GM18520 (cell line): ENCODE results near the gene SDC1.
"Not testable (repeated sequence)": the region's sequence is repeated elsewhere in the genome, so short reads cannot be mapped to it uniquely, and the experiment has no call there.

Experiments used
- ATAC-seq: cut with Tn5 transposase; IDR thresholded peaks from one replicate; pipeline ENCODE4 v1.9.1; 2021; ENCODE audit not compliant: unreplicated experiment

The SDC1 gene, protein sequence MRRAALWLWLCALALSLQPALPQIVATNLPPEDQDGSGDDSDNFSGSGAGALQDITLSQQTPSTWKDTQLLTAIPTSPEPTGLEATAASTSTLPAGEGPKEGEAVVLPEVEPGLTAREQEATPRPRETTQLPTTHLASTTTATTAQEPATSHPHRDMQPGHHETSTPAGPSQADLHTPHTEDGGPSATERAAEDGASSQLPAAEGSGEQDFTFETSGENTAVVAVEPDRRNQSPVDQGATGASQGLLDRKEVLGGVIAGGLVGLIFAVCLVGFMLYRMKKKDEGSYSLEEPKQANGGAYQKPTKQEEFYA

DNA sequence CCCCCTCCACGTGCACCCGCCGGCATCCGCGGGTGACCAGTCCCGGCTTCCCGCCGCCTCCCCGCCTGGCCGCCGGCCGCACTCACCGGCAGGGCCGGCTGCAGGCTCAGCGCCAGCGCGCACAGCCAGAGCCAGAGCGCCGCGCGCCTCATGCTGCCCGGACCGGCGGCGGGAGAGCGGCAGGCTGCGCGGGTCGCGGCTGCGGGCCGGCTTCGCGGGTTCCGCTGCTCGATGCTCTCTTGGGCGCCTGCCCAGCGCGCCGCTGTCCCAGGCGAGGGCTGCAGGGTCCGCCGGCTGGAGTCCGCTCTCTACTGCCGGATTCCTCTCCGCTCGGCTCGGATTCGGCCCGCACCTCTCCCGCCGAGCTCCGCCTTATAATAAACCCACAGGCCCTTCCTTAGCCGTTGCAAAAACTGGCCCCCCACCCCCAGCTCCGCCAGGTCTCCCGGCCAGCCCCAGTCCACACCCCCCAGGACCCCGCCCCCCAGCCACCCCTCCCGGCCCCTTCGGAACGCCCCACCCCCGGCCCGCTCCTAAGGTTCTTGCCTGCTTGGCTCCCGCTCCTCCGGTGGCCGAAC is at the start of gene SDC1:
Gene SDC1 (minus strand): TSS at position 415 of the 578 bp plus-strand sequence. CDS start 263 bp downstream, at position 152.
- ATAC-seq, result no peak

DNA sequence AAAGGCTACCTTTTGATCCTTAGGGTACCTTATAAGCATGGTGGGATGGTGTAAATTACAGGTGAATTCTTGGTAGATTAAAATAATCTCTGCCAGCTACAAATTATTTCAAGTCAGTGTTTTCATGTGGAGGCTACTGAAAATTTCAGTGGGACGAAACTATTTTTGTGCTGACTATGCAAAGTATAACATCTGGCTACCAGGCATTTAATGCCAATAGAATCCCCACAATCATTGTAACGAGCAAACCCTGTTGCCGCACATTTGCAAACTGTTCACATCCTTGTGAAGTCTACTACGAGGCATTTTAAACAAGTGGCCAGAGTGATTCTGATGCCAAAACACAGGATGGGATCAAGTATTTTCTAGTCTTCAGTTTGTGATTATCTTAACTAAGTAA is 48.1 kb upstream of the SDC1 start:
- ATAC-seq, result no peak

DNA sequence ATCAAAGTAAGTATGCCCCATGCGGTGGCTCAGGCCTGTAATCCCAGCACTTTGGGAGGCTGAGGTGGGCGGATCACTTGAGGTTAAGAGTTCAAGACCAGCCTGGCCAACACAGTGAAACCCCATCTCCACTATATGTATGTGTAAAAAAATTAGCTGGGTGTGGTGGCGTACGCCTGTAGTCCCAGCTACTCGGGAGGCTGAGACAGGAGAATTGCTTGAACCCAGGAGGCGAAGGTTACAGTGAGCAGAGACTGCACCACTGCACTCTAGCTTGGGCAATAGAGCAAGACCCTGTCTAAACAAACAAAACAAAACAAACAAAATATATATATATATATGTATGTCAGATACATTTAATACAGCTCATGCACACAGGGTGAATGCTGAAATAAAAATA is 43.4 kb upstream of the SDC1 start:
- not testable (repeated sequence) for ATAC-seq

DNA sequence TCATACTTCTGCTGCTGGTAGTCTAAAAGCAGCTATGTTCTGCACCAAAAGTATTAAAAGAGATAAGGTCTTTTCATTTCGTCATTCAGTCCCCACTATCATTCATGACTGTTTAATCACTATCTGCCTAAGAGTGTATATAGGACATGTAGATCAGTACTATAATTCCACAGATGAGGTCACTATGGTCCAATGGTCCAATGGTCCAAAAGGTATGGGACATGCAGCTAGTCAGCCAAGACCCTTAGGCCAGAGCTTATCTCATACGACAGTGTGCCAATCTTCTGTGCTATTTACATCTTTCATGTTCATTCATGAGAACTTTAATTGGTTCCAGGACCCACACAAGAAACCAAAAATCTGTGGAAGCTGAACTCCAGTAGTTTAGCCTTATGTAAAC is 42.6 kb upstream of the SDC1 start:
- no peak for ATAC-seq

DNA sequence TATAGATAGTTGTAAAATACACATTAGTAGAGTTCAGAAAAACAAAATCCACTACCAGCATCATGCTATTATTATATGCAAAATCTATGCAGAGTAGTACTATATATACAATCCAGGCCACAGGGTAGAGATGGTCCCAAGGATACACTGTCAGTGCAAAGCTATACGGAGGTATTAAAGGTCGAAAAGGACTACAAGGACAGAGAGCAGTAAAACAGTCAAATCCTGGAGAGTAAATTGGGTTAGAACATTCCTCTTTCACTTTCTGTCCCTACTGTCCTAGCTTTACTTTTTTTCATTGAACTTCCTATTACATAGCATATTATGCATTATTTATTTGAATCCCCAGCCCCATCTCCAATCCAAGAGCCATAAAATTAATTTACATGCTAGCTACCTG is 39.7 kb upstream of the SDC1 start:
- no peak for ATAC-seq

DNA sequence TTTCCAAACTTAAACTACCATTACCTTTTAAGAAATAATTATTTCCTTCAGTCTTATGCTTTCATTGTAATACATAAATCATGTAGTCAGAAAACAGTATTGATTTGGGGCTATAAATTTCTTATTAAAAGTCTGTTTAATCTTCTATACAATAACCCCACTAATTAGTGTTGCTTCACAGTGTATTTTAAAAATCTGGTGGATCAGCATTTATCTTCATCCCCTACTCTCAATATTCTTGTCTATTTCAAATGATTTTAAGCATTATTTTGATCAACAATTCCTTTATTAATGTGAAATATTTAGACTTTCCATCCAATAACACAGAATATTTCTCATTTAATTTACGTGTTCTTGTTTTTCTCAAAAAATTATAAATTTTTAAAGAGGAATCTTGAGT is 32.5 kb upstream of the SDC1 start:
- no peak for ATAC-seq

DNA sequence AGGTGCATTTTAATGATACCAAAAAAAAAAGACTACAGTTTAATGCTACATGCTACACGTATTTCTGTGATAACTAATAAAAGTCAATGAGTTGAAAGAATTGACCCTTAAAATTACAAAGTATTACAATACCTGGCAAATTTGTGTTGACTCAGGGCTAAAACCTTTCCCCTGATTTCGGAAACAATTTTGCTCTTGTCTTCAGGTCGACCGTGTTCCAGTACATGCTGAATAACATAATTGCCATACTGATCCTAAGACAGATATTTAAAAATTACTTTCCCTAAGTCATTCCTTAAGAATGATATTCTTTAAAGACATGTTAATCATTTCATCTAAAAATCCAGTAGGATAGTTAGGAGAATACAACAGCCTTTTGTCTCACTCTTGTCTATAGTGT is 29.8 kb upstream of the SDC1 start:
- no peak for ATAC-seq

DNA sequence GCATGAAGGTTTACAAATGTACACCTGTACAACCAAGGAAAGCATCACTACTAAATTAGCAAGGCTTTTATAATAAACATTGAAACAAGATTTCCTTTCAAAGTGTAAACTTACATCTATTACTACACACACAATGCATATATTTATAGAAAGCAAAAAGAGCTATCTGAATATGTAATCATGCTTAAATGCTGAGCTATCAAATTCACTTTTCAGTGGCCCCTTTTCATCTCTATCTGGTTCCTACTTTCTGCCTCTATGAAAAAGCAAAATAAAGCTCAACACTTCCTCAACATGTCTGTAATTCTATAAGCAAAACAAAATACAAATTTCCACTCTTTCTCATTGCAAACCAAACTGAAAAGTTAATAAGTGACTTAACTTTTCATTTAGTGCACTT is 25.5 kb upstream of the SDC1 start:
- no peak for ATAC-seq

DNA sequence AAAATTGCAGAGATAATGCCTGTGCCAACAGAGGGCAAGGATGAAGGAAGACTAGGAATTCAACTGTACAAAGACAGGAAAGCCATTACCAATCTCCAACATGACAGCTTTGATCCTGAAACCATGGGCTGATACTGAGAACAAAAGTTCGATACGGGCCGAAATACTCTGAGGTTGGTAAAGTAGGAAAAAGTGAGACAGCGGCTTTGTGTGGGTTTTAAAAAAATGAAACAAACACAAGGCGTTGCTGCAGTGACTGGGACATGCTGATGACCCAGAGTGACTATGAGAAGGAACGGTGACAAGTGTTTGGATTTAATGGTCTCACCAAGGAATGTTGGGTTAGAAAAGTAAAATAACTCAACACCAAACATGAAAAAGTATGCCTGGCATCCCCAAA is 24.2 kb upstream of the SDC1 start:
- ATAC-seq, result no peak

DNA sequence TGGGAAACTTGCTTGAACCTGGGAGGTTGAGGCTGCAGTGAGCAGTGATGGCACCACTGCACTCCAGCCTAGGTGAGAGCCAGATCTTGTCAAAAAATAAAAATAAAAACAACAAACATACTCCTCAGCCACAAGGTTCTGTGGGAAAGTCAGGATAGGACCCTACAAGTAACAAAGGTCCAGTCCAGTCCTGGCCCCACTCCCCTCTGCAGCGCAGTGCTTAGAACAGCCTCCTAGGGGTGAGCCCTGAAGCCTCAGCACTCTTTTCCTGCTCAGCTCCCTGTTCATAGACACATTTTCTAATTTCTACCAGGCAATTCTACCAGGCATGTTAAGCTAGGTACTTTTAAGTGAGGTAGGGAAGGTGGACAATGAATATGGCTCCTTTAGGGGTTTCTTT is 22.2 kb upstream of the SDC1 start:
- no peak for ATAC-seq

DNA sequence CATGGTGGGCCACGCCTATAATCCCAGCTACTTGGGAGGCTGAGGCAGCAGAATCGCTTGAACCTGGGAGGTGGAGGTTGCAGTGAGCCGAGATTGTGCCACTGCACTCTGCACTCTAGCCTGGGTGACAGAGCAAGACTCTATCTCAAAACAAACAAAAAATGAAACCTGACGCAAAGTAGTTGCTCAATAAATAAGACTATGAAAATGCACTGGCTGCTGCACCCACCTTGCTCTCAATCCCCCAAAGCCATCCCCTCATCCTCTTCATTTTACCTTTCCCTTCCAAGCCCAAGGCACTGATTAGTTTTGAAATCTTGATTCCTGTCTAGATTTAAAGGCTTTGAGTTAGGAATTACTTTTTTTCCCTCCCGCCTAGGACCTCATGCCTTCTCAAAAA is 18.7 kb upstream of the SDC1 start:
- ATAC-seq, result not testable (repeated sequence)

DNA sequence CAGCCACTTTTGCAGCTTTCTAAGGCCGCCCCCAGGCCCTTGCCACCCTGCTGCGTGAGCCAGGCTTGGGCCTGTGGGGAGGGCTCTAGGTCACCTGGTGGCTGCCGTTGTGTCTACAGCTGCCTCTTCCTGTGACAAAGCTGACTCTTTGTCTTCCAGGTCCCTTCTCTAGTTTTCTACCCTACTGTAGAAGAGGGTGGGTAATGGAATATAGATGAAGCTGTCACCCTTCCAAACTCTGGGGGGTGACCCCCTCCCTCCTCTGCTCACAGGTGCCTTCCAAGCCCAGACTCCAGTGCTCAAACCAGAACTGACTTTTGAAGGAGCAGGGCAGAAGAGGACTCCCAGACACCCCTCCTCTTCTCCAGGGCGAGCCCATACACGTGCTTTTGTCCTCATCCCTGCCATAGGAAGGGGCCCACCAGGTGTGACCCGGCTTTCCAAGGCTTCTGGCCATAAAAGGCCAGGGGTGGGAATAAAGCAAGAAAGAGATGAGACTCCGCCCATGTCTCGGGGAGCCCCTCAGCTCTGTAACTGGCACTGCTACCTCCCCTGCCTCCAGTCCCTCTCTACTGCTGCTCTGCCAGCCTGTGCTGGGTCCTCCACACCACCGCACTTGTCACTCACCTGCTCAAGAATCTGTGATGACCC is 17.9 kb upstream of the SDC1 start:
- ATAC-seq, result no peak

DNA sequence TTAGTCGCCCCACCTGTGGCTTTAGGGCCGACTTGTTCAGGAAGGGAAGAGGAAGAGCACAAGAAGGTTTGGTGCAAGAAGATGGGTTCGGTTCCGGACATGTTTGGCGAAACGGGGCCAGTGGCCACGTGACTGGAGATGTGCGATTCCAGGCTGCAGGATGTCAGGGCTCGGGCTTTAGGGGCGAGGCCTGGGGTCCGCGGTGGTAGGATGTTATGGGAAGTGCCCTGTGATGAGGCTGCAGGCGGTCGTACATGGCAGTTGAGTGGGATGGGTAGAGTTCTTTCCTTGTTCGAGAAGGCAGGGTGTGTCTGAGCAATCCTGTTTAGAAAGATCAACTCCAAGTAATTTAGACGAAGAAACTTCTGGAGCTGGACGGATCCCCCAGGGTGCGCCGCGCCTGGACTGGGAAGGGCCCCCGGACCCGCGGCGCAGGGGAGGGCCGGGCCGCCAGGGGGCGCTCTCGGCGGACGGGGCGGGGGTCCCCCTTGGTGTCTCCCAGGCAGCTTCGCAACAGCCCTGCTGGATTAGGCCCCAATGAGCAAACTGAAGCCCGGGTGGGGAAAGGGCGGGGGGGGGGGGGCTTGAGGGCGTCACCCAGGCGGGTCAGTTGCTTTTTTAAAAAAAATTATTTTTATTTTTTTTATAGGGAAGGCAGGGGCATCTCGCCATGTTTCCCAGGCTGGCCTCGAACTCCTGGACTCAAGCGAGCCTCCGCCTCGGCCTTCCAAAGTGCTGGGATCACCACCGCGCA is 17.2 kb upstream of the SDC1 start:
- ATAC-seq, result no peak

DNA sequence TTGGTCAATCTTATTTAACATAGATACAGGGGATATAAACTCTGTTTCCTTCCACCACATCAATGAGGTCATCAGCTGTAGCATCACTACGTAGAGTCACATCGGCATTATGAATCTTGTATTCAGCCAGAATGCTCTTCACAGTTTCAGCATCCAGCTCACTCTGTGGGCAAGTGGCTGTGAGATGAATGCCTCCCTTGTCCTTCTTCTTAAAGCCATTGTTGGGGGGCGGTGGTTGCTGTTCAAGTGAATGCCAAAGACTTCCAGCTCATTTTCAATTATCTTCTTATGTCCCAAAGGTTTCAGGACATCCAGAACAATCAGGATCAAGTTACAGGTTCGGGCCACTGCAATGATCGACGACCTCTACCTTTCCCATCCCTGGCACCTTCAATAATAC is 15.4 kb upstream of the SDC1 start:
- ATAC-seq, result not testable (repeated sequence)

DNA sequence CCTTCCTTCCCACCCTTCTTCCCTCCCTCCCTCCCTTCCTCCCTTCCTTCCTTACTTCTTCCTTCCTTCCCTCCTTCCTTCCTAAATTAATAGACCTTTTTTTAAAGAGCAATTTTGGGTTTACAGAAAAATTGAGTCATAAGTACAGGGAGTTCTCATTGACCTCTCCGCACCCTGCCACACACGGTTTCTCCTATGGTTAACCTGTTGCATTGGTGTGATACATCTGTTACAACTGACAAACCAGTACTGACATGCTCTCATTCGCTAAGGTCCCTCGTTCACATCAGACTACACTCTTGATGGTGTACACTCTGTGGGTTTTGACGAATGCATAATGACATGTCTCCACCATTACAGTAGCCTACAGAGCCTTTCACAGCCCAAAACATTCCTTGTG is 11.6 kb upstream of the SDC1 start:
- no peak for ATAC-seq

DNA sequence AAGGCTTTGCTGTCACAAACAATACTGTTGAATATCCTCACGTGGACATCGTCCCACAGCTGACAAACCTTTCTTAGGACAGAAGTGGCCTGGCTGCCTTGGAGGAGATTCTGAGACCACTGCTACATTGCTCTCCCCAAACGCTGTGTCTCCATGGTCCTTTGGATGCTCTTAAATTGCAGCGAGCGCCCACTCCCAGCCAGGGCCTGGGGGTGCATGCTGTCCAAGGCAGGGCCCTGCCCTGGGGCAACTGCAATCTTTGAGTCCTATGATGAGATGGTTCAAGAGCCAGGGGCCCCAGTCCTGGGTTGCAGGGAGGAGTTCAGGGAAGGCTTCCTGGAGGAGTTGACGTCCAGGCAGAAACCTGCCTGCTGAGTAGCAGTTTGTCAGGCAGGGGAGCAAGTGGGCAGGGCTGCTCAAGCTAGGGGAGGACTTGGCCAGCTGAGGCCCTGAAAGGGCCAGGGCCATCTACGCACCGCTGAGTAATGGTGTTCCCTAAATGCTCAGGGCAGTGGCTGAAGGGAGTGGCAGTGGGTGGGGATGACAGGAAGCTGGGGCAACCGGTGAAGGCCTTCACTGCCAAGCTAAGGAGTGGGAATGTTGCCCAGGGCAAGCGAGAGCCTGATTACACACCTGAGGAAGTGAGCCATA is 10.8 kb upstream of the SDC1 start:
- no peak for ATAC-seq

DNA sequence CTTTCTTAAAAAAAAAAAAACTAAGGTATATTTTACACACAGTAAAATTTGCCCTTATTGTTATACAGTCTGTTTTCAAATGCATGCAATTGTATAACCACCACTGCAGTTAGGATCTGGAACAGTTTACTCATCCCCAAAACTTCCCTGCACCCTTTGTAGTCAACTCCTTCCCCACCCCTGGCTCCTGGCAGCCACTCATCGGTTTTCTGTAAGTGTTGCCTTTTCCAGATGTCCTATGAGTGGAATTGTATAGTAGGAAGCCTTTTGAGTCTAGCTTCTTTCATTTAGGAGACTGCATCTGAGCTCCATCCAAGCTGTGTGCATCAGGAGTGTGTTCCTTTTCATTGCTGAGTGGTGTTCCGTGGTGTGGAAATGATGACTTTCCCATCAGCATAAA is 9.7 kb upstream of the SDC1 start:
- not testable (repeated sequence) for ATAC-seq

DNA sequence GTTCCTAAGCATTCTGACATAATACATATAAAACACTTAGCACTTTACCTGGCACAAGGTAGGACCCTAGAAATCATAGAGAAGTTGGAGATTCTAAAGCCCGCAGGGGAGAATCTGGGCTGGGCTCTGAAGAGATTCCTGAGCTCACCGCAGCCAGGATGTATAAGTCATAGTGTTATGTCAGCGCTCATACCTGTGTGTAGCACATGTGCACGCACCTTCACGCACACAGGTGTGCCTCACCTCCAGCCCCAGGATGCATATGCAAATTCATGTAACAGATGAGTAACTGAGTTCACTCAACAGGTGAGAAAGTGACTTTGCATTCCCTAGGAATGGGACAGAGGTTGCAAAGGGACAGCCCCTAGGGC is 7.9 kb upstream of the SDC1 start:
- ATAC-seq, result no peak

DNA sequence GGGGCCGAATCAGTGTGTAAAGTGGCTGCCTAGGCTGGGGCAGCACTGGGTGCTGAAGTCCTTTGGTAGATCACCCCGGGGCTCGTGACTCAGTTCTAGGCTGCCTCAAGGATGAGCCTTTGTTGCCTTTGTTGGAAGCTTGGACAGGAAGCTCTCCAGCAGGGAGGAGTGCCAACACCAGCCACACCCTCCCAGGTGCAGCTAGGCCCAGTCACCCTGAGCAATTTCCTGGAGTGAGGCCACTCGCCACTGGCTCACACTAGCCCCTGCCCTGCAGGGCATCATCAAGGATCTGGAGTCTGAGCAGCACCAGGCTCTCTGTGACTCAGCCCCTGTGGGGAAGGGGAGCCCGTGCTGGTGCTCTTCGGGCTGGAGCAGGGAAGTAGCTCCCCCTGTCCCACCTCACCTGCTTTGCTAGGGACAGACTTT is 6.7 kb upstream of the SDC1 start:
- ATAC-seq, result no peak

DNA sequence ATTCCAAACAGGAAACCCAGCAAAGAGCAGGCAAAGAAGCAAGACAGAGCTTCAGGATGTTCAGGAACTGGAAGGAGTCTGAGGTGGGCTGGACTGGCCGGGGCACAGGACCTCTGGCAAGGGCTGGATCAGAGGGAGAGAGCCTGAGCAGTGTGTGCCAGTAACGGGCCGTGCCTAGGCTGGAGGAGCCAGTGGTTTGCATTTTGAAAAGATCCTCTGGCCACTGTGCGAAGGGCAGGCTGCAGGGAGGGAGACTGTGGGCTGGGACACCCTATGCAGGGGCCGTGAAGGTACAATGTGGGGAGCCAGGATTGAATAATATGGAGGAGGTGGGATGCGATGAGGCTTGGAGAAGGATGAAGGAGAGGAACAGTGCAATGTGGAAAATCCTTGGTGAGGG is 6.2 kb upstream of the SDC1 start:
- ATAC-seq, result no peak

DNA sequence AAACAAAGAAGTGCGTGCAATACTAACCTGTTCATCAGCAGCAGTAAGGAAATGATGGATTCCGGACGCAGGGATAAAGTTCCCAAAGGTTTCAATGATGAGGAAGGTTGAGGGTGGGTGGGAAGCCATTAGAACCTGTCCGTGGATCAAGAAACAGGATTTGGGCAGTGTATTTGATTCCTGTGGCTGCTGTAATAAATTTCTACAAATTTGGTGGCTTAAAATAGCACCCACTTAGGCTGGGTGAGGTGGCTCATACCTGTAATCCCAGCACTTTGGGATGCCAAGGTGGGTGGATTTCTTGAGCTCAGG is 5.1 kb upstream of the SDC1 start:
- ATAC-seq, result no peak
